ENCODE results near the gene TMEM126A.

Gene TMEM126A

DNA sequence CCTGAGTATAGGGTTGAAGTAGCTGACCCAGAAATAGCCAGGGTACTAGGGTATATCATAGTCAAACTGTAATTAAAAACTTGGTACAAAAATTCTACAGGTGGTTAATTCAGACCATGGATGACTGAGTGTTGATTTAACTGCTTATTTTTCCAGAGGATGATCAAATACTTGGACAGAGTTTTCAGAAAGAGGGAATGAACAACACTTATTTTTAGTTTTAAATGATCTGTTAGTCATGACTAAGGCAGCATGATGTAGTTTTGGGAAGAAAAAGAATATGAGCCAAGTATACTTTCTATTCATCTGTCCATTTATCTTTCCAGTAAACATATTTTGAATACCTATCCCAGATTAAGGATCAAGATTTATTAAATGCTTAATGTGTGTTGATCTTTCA, 58.0 kb downstream of the TMEM126A start:
- TF ChIP-seq OSR1 (CRISPR knock-in tag; IDR thresholded peaks at IDR 0.05) = no peak
- no peak for TF ChIP-seq BACH2 (CRISPR knock-in tag; IDR thresholded peaks at IDR 0.05; ENCODE audit: borderline replicate concordance)
- peak; percentile 62 for TF ChIP-seq ISL1 (CRISPR knock-in tag; IDR thresholded peaks at IDR 0.05)

More for the DNA sequence above, 58.0 kb downstream of the TMEM126A start:
- ATAC-seq = peak; percentile 22; the same call in 2 of the 3 replicates
